ENCODE data around the gene GSDME. TPM values are rescaled to one million over a fixed set of nuclear protein-coding genes. Genes with fewer than 3 reads are reported as not detected.

The GSDME gene
- polyA plus RNA-seq, 2 of the 4 experiments (the other 2 are of a cell fraction): 51.0 to 55.9 TPM

- TF ChIP-seq CTCF (IDR thresholded peaks at IDR 0.05) (no peak), CEBPB (IDR thresholded peaks at IDR 0.05) (no peak), HES2 (IDR thresholded peaks at IDR 0.05) (no peak), SMC3 (IDR thresholded peaks at IDR 0.05) (no peak), E2F6 (IDR thresholded peaks at IDR 0.05; ENCODE audit: borderline replicate concordance, low read depth) (no peak), TP53 (CRISPR knock-in tag; IDR thresholded peaks at IDR 0.05) (no peak), POLR2A (IDR thresholded peaks at IDR 0.05; ENCODE audit: low read length) (no peak)
Measured at GRCh38 chr7:24748521-24748920, 8.7 kb downstream of the GSDME start (continued).

GRCh38 chr7:24745355-24745754 is 11.9 kb downstream of the GSDME start:
- TF ChIP-seq RAD21 (conservative IDR thresholded peaks at IDR 0.05 in 1 of 2, IDR thresholded peaks at IDR 0.05 in 1 of 2) (no peak), HDAC2 (IDR thresholded peaks at IDR 0.05) (no peak), MAX (IDR thresholded peaks at IDR 0.05) (no peak), NR3C1 (IDR thresholded peaks at IDR 0.05) (no peak), ZSCAN20 (CRISPR knock-in tag; IDR thresholded peaks at IDR 0.05) (no peak), ZNF302 (CRISPR knock-in tag; IDR thresholded peaks at IDR 0.05) (no peak), RFX5 (IDR thresholded peaks at IDR 0.05) (no peak), NFE2L2 (conservative IDR thresholded peaks at IDR 0.05; ENCODE audit: low read length) (no peak), FOSL2 (IDR thresholded peaks at IDR 0.05) (no peak), FOSL2 (CRISPR knock-in tag; IDR thresholded peaks at IDR 0.05) (no peak), ZC3H11A (IDR thresholded peaks at IDR 0.05) (no peak), NPAS2 (CRISPR knock-in tag; IDR thresholded peaks at IDR 0.05; ENCODE audit: borderline replicate concordance) (no peak), PBX3 (IDR thresholded peaks at IDR 0.05) (no peak), FOSB (CRISPR knock-in tag; IDR thresholded peaks at IDR 0.05) (no peak), JUNB (IDR thresholded peaks at IDR 0.05) (no peak), MAFK (IDR thresholded peaks at IDR 0.05; ENCODE audit: partially characterized antibody) (no peak), RNF2 (IDR thresholded peaks at IDR 0.05; ENCODE audit: borderline replicate concordance, low read depth) (no peak)
- Histone ChIP-seq H3K4me3 (no peak overlapping the region), H3K4me1 (peaks cover 38% of the 10 kb centered on the region), H3K4me2 (no peak overlapping the region), H3K27ac (peak overlapping the region; percentile 6 to 57; a peak in 4 of 6 replicates), H3K9me3 (no peaks in the 10 kb centered on the region)
- ATAC-seq: no peak
- FAIRE-seq: no peak
- ChIA-PET POLR2A (no interaction called here), CTCF (interaction anchor here (0.6 kb wide), 1 partner anchor 62 kb away, joined by 5 read pairs; no protein-coding TSS in a partner anchor)
- peak in 1 of 2 experiments; percentile 26 for DNase-seq (ENCODE audit: low read depth in 1 of 2, low spot score in 1 of 2)

GRCh38 chr7:24743471-24743870 is 13.8 kb downstream of the GSDME start:
- Histone ChIP-seq H3K4me3 (no peak overlapping the region), H3K27ac (peak overlapping the region; percentile 91 to 95), H3K9me3 (peaks cover 9% of the 10 kb centered on the region; the same call in 2 of the 3 replicates), H3K4me1 (peaks cover 41% of the 10 kb centered on the region), H3K4me2 (no peak overlapping the region; the same call in 2 of the 3 replicates)
- FAIRE-seq (no peak), DNase-seq (ENCODE audit: low read depth in 1 of 2, low spot score in 1 of 2) (no peak), ATAC-seq (no peak)
- CTCF ChIA-PET: interaction anchor here (1.4 to 1.6 kb wide), 2 partner anchors 12 to 35 kb away, joined by 3 to 4 read pairs; no protein-coding TSS in a partner anchor
- POLR2A ChIA-PET: no interaction called here
- WGBS (ENCODE audit: missing lambda C conversion rate): 93% methylated on average over 6 of the region's 6 CpGs
- TF ChIP-seq REST (IDR thresholded peaks at IDR 0.05): no peak
- TF ChIP-seq HES2 (IDR thresholded peaks at IDR 0.05): no peak
- TF ChIP-seq MYC (IDR thresholded peaks at IDR 0.05; ENCODE audit: borderline replicate concordance, low read length): no peak
- TF ChIP-seq RAD21 (conservative IDR thresholded peaks at IDR 0.05 in 1 of 2, IDR thresholded peaks at IDR 0.05 in 1 of 2): no peak
- TF ChIP-seq ATOH8 (CRISPR knock-in tag; IDR thresholded peaks at IDR 0.05; ENCODE audit: low read depth): no peak
- TF ChIP-seq FOXS1 (CRISPR knock-in tag; IDR thresholded peaks at IDR 0.05): no peak
